Endothelial cell of umbilical vein (primary cell): ENCODE results near the gene MEIOSIN. TPM values are rescaled to one million over a fixed set of nuclear protein-coding genes. Genes with fewer than 3 reads are reported as not detected.
"Not testable (repeated sequence)": the region's sequence is repeated elsewhere in the genome, so short reads cannot be mapped to it uniquely, and the experiment has no call there.

Experiments used
- BruUV-seq: library from RNA; stranded (reverse); fragments of 400-500 nt; replicated peaks from 2 replicates; lab custom pipeline; 2021; lab: Mats Ljungman, UMichigan
- CTCF ChIA-PET: fragments of 300-600, 350-600 bp; sonication (Branson Sonifier 250); formaldehyde crosslinking; loops from one replicate; lab custom pipeline; 2021; ENCODE audit warnings: antibody characterized with exemption, inconsistent platforms; lab: Charles Lee
- POLR2A ChIA-PET: fragments of 300-600, 350-600 bp; sonication (Branson Sonifier 250); formaldehyde crosslinking; loops from one replicate; lab custom pipeline; 2021; ENCODE audit warnings: antibody characterized with exemption, inconsistent platforms; lab: Charles Lee
- DNase-seq: peaks from one replicate; pipeline ENCODE4 v3.0.0-alpha.2; 2011; ENCODE audit warnings: low read depth, low spot score
- FAIRE-seq: peaks from 2 replicates; lab custom pipeline; 2011; peaks lifted over from hg19 to GRCh38; lab: Jason Lieb, UNC
- H2AFZ ChIP-seq: 2 replicates; pipeline ENCODE4 v1.6.0; 2012; ENCODE audit warnings: low read depth, low read length, control low read depth, inconsistent platforms
- H3K27ac ChIP-seq: 2 replicates; pipeline ENCODE4 v1.5.1; 2011; ENCODE audit warnings: low read depth, mild to moderate bottlenecking, control low read depth, low read length, moderate library complexity; ENCODE audit not compliant: insufficient read depth
- H3K27me3 ChIP-seq, 2 experiments: 2 replicates each; pipeline versions ENCODE4 v1.6.0 to v1.6.1; 2011; ENCODE audit warnings: low read length in 2 of 2, mixed read lengths in 1 of 2; ENCODE audit not compliant: control insufficient read depth in 2 of 2, insufficient read depth in 2 of 2
- H3K36me3 ChIP-seq, 2 experiments: 2 replicates in 1 of 2; 3 replicates in 1 of 2; pipeline ENCODE4 v1.5.1; 2011; ENCODE audit warnings: low read length in 2 of 2, mild to moderate bottlenecking in 1 of 2, moderate library complexity in 1 of 2; ENCODE audit not compliant: control insufficient read depth in 2 of 2, insufficient read depth in 2 of 2; ENCODE audit errors: extremely low read depth in 1 of 2
- H3K4me1 ChIP-seq: 3 replicates; pipeline ENCODE4 v1.5.1; 2011; ENCODE audit warnings: mild to moderate bottlenecking, low read length; ENCODE audit not compliant: control insufficient read depth, insufficient read depth; ENCODE audit errors: extremely low read depth
- H3K4me2 ChIP-seq: 2 replicates; pipeline ENCODE4 v1.6.1; 2011; ENCODE audit warnings: low read length, control low read depth, mixed read lengths; ENCODE audit not compliant: insufficient read depth
- H3K4me3 ChIP-seq, 3 experiments: fragments of 200-600 bp in 1 of 3; sonication (generic), shearing (Covaris generic) in 1 of 3; replicated peaks in 1 of 3; 2 replicates each; pipeline ENCODE4 v1.5.1; 2011 to 2016; ENCODE audit warnings: control low read depth in 3 of 3, low read length in 3 of 3, mild to moderate bottlenecking in 2 of 3, inconsistent platforms in 1 of 3, low read depth in 1 of 3, moderate library complexity in 1 of 3; ENCODE audit not compliant: insufficient read depth in 1 of 3
- H3K79me2 ChIP-seq: 2 replicates; pipeline ENCODE4 v1.6.0; 2012; ENCODE audit warnings: low read length, inconsistent platforms; ENCODE audit not compliant: control insufficient read depth, insufficient read depth
- H3K9ac ChIP-seq: replicated peaks from 2 replicates; pipeline ENCODE3; 2011; ENCODE audit warnings: low read length, control low read depth; ENCODE audit not compliant: insufficient read depth; ENCODE audit errors: extremely low read depth
- H3K9me1 ChIP-seq: replicated peaks from 3 replicates; pipeline ENCODE4 v1.6.0; 2011; ENCODE audit warnings: mild to moderate bottlenecking, low read length; ENCODE audit not compliant: control insufficient read depth, insufficient read depth; ENCODE audit errors: extremely low read depth
- H3K9me3 ChIP-seq: replicated peaks from 2 replicates; pipeline ENCODE4 v1.5.1; 2012; ENCODE audit warnings: low read length, inconsistent platforms; ENCODE audit not compliant: control insufficient read depth, insufficient read depth
- H4K20me1 ChIP-seq: replicated peaks from 2 replicates; pipeline ENCODE3; 2011; ENCODE audit warnings: mild to moderate bottlenecking, low read length; ENCODE audit not compliant: control insufficient read depth, insufficient read depth; ENCODE audit errors: extremely low read depth
- FOS ChIP-seq: IDR thresholded peaks from 2 replicates; pipeline ENCODE4 v1.6.1; 2011; ENCODE audit warnings: mild to moderate bottlenecking, low read length, moderate library complexity, borderline replicate concordance; ENCODE audit not compliant: insufficient read depth
- GATA2 ChIP-seq: IDR thresholded peaks from 2 replicates; pipeline ENCODE4 v1.7.0; 2011; ENCODE audit warnings: low read depth, mild to moderate bottlenecking, moderate library complexity, mixed read lengths, low read length; ENCODE audit not compliant: insufficient read length, insufficient read depth
- POLR2AphosphoS5 ChIP-seq: IDR thresholded peaks from 2 replicates; pipeline ENCODE4 v1.6.1; 2012; ENCODE audit warnings: low read depth, mild to moderate bottlenecking, control low read depth, low read length, moderate library complexity; ENCODE audit not compliant: insufficient read depth
- dilution Hi-C: fragments of 300-500 bp; cut with MboI; formaldehyde crosslinking; loops from one replicate; pipeline ENCODE4 v1.15.0; 2019; ENCODE audit warnings: low sequenced_read_pairs; ENCODE audit not compliant: extremely low pct_ligation_motif_present
- intact Hi-C: fragments of 100-400 bp; cut with micrococcal nuclease; formaldehyde crosslinking; loops from one replicate; pipeline ENCODE4 v1.10.0; 2022
- polyA plus RNA-seq, 4 experiments: library from polyadenylated mRNA; depleted of rRNA in 3 of 4; stranded (reverse) in 3 of 4; unstranded in 1 of 4; fragments of >200 nt; gene quantifications; 2 replicates each; pipeline versions ENCODE4 v1.2.1 to v1.2.3, GENCODE V29; 2011 to 2012; ENCODE audit warnings: missing spikeins in 1 of 4
- total RNA-seq: library from RNA; stranded (reverse); gene quantifications from 2 replicates; pipeline ENCODE4 v1.2.3, GENCODE V29; 2021
- TF ChIP-seq, protein P1 (sequence below), 2 donors: IDR thresholded peaks; 1 replicate in 1 of 2; 2 replicates in 1 of 2; pipeline ENCODE4 v1.5.1; 2011; ENCODE audit warnings: low read length in 2 of 2, mild to moderate bottlenecking in 2 of 2, moderate library complexity in 2 of 2, control low read depth in 1 of 2, inconsistent platforms in 1 of 2, low read depth in 1 of 2; ENCODE audit not compliant: insufficient read depth in 1 of 2; ENCODE audit errors: extremely low read depth in 1 of 2
- TF ChIP-seq, protein P2 (sequence below): IDR thresholded peaks from 2 replicates; pipeline ENCODE4 v1.6.1; 2011; ENCODE audit not compliant: insufficient read depth, insufficient read length

Gene MEIOSIN
- total and polyA plus RNA-seq, 2 donors (not counting 3 experiments of a cell fraction or from before 2014, with no cell fraction given), result not detected

DNA sequence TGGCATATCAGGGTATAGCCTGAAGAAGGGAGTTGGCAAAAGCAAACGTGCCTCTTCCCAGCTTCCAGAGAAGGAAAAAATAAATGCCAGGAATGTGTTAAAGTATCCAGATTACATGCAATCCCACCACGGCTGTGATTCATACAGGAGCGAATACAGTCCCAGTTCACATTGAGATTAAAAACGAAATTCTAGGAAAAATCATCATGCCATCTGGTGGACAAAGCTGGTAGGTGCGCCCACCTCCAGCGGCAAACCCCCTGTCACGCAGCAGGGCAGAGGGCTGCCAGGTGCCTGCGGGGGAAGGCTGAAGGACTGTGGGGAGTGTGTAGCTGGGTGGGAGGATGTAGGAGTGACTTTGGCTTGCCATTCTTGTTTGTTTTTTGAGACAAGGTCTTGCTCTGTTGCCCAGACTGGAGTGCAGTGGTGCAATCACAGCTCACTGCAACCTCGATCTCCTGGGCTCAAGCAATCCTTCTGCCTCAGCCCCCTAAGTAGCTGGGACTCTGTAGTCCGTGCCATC is 65.8 kb downstream of the MEIOSIN start:
- peak; percentile 87 for FAIRE-seq
- H3K4me3 ChIP-seq, result no peak overlapping the region
- no peak overlapping the region for H2AFZ ChIP-seq
- CTCF ChIA-PET, result interaction anchor here (0.7 to 5.7 kb wide), 23 partner anchors 9 to 230 kb away, joined by 3 to 125 read pairs (median 4); partner anchors contain the start of genes DMPK, FBXO46, IRF2BP1 and SIX5
- intact Hi-C loops, result loop anchor here (1.0 kb wide), 1 partner anchor 29 kb away; no protein-coding TSS in a partner anchor
- H3K9me3 ChIP-seq, result no peaks in the 10 kb centered on the region
- H3K27ac ChIP-seq, result no peak overlapping the region
- H3K9ac ChIP-seq, result no peak overlapping the region
- no peaks in the 10 kb centered on the region for H4K20me1 ChIP-seq
- H3K4me2 ChIP-seq, result no peak overlapping the region
- no peaks in the 10 kb centered on the region for H3K9me1 ChIP-seq
- POLR2A ChIA-PET, result interaction anchor here (1.2 kb wide), 1 partner anchor 30 kb away, joined by 3 read pairs; the partner anchor contains the start of gene SIX5
- TF ChIP-seq FOS (no peak), GATA2 (no peak), POLR2AphosphoS5 (no peak)
- TF ChIP-seq, protein P1, sequence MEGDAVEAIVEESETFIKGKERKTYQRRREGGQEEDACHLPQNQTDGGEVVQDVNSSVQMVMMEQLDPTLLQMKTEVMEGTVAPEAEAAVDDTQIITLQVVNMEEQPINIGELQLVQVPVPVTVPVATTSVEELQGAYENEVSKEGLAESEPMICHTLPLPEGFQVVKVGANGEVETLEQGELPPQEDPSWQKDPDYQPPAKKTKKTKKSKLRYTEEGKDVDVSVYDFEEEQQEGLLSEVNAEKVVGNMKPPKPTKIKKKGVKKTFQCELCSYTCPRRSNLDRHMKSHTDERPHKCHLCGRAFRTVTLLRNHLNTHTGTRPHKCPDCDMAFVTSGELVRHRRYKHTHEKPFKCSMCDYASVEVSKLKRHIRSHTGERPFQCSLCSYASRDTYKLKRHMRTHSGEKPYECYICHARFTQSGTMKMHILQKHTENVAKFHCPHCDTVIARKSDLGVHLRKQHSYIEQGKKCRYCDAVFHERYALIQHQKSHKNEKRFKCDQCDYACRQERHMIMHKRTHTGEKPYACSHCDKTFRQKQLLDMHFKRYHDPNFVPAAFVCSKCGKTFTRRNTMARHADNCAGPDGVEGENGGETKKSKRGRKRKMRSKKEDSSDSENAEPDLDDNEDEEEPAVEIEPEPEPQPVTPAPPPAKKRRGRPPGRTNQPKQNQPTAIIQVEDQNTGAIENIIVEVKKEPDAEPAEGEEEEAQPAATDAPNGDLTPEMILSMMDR (IDR thresholded peaks at IDR 0.05; ENCODE audit: extremely low read depth in 1 of 2, insufficient read depth in 1 of 2, low read depth in 1 of 2, low read length in 2 of 2), result peak; percentile 70 to 77
- TF ChIP-seq, protein P2, sequence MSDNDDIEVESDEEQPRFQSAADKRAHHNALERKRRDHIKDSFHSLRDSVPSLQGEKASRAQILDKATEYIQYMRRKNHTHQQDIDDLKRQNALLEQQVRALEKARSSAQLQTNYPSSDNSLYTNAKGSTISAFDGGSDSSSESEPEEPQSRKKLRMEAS, result no peak
- no peaks in the 10 kb centered on the region for H3K4me1 ChIP-seq
- H3K27me3 ChIP-seq, result no peaks in the 10 kb centered on the region
- dilution Hi-C loops, result no loop called here
- peak; percentile 79 for DNase-seq
- no peaks in the 10 kb centered on the region for H3K36me3 ChIP-seq
- no TSS peak for BruUV-seq
- H3K79me2 ChIP-seq, result no peaks in the 10 kb centered on the region

DNA sequence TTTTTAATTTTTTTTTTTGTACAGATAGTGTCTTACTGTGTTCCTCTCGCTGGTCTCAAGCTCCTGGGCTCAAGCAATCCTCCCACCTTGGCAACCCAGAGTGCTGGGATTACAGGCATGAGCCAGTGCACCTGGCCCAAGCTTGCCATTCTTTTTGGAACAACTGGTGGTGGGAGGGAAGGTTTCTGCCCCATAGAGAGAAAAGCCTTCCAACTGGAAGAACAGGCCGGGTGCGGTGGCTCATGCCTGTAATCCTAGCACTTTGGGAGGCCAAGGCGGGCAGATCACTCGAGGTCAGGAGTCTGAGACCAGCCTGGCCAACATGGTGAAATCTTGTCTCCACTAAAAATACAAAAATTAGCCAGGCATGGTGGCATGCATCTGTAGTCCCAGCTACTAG is 66.3 kb downstream of the MEIOSIN start:
- H3K9ac ChIP-seq, H3K27me3 ChIP-seq, BruUV-seq, H3K79me2 ChIP-seq, H3K27ac ChIP-seq, H3K36me3 ChIP-seq, H3K4me1 ChIP-seq, H3K9me1 ChIP-seq, FAIRE-seq, DNase-seq, H2AFZ ChIP-seq, H3K9me3 ChIP-seq, H3K4me3 ChIP-seq, dilution Hi-C loops, H3K4me2 ChIP-seq, H4K20me1 ChIP-seq: not testable (repeated sequence)
- CTCF ChIA-PET, result interaction anchor here (0.7 to 5.7 kb wide), 23 partner anchors 8 to 229 kb away, joined by 3 to 125 read pairs (median 4); partner anchors contain the start of genes DMPK, FBXO46, IRF2BP1 and SIX5
- POLR2A ChIA-PET, result interaction anchor here (1.2 kb wide), 1 partner anchor 30 kb away, joined by 3 read pairs; the partner anchor contains the start of gene SIX5
- intact Hi-C loops, result loop anchor here (1.0 kb wide), 1 partner anchor 29 kb away; no protein-coding TSS in a partner anchor
